SK-N-MC (cell line): ENCODE data around the gene COQ8A.
"Not testable (repeated sequence)": the region's sequence is repeated elsewhere in the genome, so short reads cannot be mapped to it uniquely, and the experiment has no call there.

Experiments used
- DNase-seq: peaks from one replicate; pipeline ENCODE4 v3.0.0-alpha.2; 2011; ENCODE audit warnings: low read depth, low spot score
- H3K27ac ChIP-seq: fragments of 200-600 bp; sonication (generic); 2 replicates; pipeline ENCODE4 v1.5.1; 2016; ENCODE audit warnings: mixed run types
- H3K36me3 ChIP-seq: fragments of 200-600 bp; sonication (generic); 2 replicates; pipeline ENCODE4 v1.6.1; 2017; ENCODE audit warnings: antibody characterized with exemption, low read length, mixed read lengths; ENCODE audit not compliant: insufficient read depth
- H3K4me3 ChIP-seq: fragments of 200-600 bp; sonication (generic); 2 replicates; pipeline ENCODE4 v1.5.1; 2016
- H3K9ac ChIP-seq: fragments of 200-600 bp; sonication (generic); 2 replicates; pipeline ENCODE4 v1.8.0; 2017; ENCODE audit warnings: mixed run types, mixed read lengths; ENCODE audit not compliant: insufficient read length
- H3K9me3 ChIP-seq: fragments of 200-600 bp; sonication (generic); 2 replicates; pipeline ENCODE4 v1.6.1; 2017; ENCODE audit warnings: low read depth, mild to moderate bottlenecking, antibody characterized with exemption, low read length, moderate library complexity, mixed read lengths
- EZH2 ChIP-seq: fragments of 200-600 bp; sonication (generic); IDR thresholded peaks from one replicate; pipeline ENCODE4 v1.6.1; 2017; ENCODE audit warnings: antibody characterized with exemption
- FOXP2 ChIP-seq: optimal IDR thresholded peaks from 2 replicates; pipeline ENCODE3; 2011; ENCODE audit warnings: mild to moderate bottlenecking, moderate library complexity; ENCODE audit not compliant: insufficient read depth; ENCODE audit errors: extremely low read length, control extremely low read depth
- POLR2AphosphoS5 ChIP-seq: IDR thresholded peaks from 2 replicates; pipeline ENCODE4 v1.6.1; 2012; ENCODE audit warnings: mild to moderate bottlenecking, low read depth, low read length, borderline replicate concordance

The COQ8A gene

GRCh38 chr1:226915672-226915995 is 24.5 kb upstream of the COQ8A start:
- DNase-seq, result no peak
- H3K9me3 ChIP-seq, result no peaks in the 10 kb centered on the region
- H3K4me3 ChIP-seq, result no peak overlapping the region
- TF ChIP-seq EZH2 (no peak), FOXP2 (no peak), POLR2AphosphoS5 (no peak)
- H3K27ac ChIP-seq, result no peak overlapping the region
- H3K9ac ChIP-seq, result no peak overlapping the region
- no peaks in the 10 kb centered on the region for H3K36me3 ChIP-seq

- Histone ChIP-seq H3K36me3 (no peaks in the 10 kb centered on the region), H3K9ac (no peak overlapping the region), H3K27ac (no peak overlapping the region), H3K9me3 (no peaks in the 10 kb centered on the region), H3K4me3 (no peak overlapping the region)
- DNase-seq, result no peak
- TF ChIP-seq EZH2, result no peak
- TF ChIP-seq POLR2AphosphoS5, result no peak
- no peak for TF ChIP-seq FOXP2
These were observed 23.6 kb upstream of the COQ8A start for GRCh38 chr1:226916497-226916896.

- H3K4me3 ChIP-seq, result no peak overlapping the region
- no peaks in the 10 kb centered on the region for H3K36me3 ChIP-seq
These were observed 20.5 kb upstream of the COQ8A start for GRCh38 chr1:226919587-226919986.

GRCh38 chr1:226919995-226920394 is 20.1 kb upstream of the COQ8A start:
- TF ChIP-seq EZH2 (no peak), POLR2AphosphoS5 (no peak), FOXP2 (no peak)
- no peak overlapping the region for H3K27ac ChIP-seq
- H3K4me3 ChIP-seq, result no peak overlapping the region
- DNase-seq, result no peak
- H3K9ac ChIP-seq, result no peak overlapping the region
- H3K9me3 ChIP-seq, result no peaks in the 10 kb centered on the region
- no peaks in the 10 kb centered on the region for H3K36me3 ChIP-seq

More at GRCh38 chr1:226919587-226919986, 20.5 kb upstream of the COQ8A start:
- H3K9ac ChIP-seq, result no peak overlapping the region
- DNase-seq, result no peak
- TF ChIP-seq POLR2AphosphoS5 (no peak), FOXP2 (no peak)
- H3K27ac ChIP-seq, result no peak overlapping the region
- H3K9me3 ChIP-seq, result no peaks in the 10 kb centered on the region

GRCh38 chr1:226920446-226920894 is 19.6 kb upstream of the COQ8A start:
- Histone ChIP-seq H3K36me3 (no peaks in the 10 kb centered on the region), H3K27ac (no peak overlapping the region), H3K9ac (no peak overlapping the region), H3K9me3 (no peaks in the 10 kb centered on the region), H3K4me3 (no peak overlapping the region)
- no peak for DNase-seq
- TF ChIP-seq EZH2 (no peak), POLR2AphosphoS5 (no peak), FOXP2 (no peak)

GRCh38 chr1:226921504-226921903 is 18.6 kb upstream of the COQ8A start:
- DNase-seq, result no peak
- H3K9ac ChIP-seq, result no peak overlapping the region

GRCh38 chr1:226929260-226930111 is 10.6 kb upstream of the COQ8A start:
- not testable (repeated sequence) for H3K36me3 ChIP-seq, H3K9ac ChIP-seq, H3K4me3 ChIP-seq, DNase-seq, H3K27ac ChIP-seq, H3K9me3 ChIP-seq

More at GRCh38 chr1:226921504-226921903, 18.6 kb upstream of the COQ8A start:
- no peaks in the 10 kb centered on the region for H3K9me3 ChIP-seq
- no peak for TF ChIP-seq FOXP2
- H3K4me3 ChIP-seq, result no peak overlapping the region
- no peak overlapping the region for H3K27ac ChIP-seq
- no peaks in the 10 kb centered on the region for H3K36me3 ChIP-seq

GRCh38 chr1:226934483-226935237 is 5.4 kb upstream of the COQ8A start:
- no peak overlapping the region for H3K4me3 ChIP-seq
- no peak overlapping the region for H3K9ac ChIP-seq
- no peak overlapping the region for H3K27ac ChIP-seq
- TF ChIP-seq FOXP2 (no peak), EZH2 (no peak)
- H3K36me3 ChIP-seq, result no peaks in the 10 kb centered on the region
- DNase-seq, result no peak
- H3K9me3 ChIP-seq, result peaks cover 5% of the 10 kb centered on the region; the same call in 1 of the 2 replicates

- DNase-seq, result no peak
- H3K9ac ChIP-seq, result peak overlapping the region; percentile 85
- H3K4me3 ChIP-seq, result peak overlapping the region; percentile 85
- peak overlapping the region; percentile 83; the same call in 1 of the 2 replicates for H3K27ac ChIP-seq
- no peaks in the 10 kb centered on the region for H3K36me3 ChIP-seq
- H3K9me3 ChIP-seq, result peaks cover 5% of the 10 kb centered on the region; the same call in 1 of the 2 replicates
- no peak for TF ChIP-seq FOXP2
- no peak for TF ChIP-seq EZH2
- TF ChIP-seq POLR2AphosphoS5, result no peak
These were observed 2.0 kb upstream of the COQ8A start for GRCh38 chr1:226937940-226938725.
